GM03348 (cell line): ENCODE data around the gene OR5AN1.
"Not testable (repeated sequence)": the region's sequence is repeated elsewhere in the genome, so short reads cannot be mapped to it uniquely, and the experiment has no call there.

Experiments
- DNase-seq: peaks from one replicate; pipeline ENCODE4 v3.0.0; 2012; ENCODE audit warnings: low spot score

The OR5AN1 gene

GRCh38 chr11:59358595-59358994 is at the start of gene OR5AN1:
OR5AN1 (plus strand) TSS chr11:59358895; CDS start chr11:59364459, 5,564 bp downstream.
- no peak for DNase-seq

GRCh38 chr11:59335001-59335400 is 23.7 kb upstream of the OR5AN1 start:
- no peak for DNase-seq

- DNase-seq = no peak
These were observed 22.5 kb upstream of the OR5AN1 start for GRCh38 chr11:59336176-59336575.

GRCh38 chr11:59336931-59337330 is 21.8 kb upstream of the OR5AN1 start:
- DNase-seq = no peak

GRCh38 chr11:59349657-59350056 is 9.0 kb upstream of the OR5AN1 start:
- not testable (repeated sequence) for DNase-seq

GRCh38 chr11:59355226-59355625 is 3.5 kb upstream of the OR5AN1 start:
- DNase-seq = no peak

GRCh38 chr11:59356561-59356960 is 2.1 kb upstream of the OR5AN1 start:
- DNase-seq = no peak

GRCh38 chr11:59358020-59358419 is 675 bp upstream of the OR5AN1 start:
- DNase-seq = no peak

- DNase-seq = no peak
These were observed 6.7 kb downstream of the OR5AN1 start for GRCh38 chr11:59365232-59366018.

- DNase-seq = no peak
These were observed 9.7 kb downstream of the OR5AN1 start for GRCh38 chr11:59368238-59369022.

- not testable (repeated sequence) for DNase-seq
These were observed 13.6 kb downstream of the OR5AN1 start for GRCh38 chr11:59372324-59372723.

GRCh38 chr11:59380263-59381059 is 21.8 kb downstream of the OR5AN1 start:
- DNase-seq = no peak

- no peak for DNase-seq
These were observed 35.5 kb downstream of the OR5AN1 start for GRCh38 chr11:59394186-59394585.

GRCh38 chr11:59400461-59401261 is 42.0 kb downstream of the OR5AN1 start:
- no peak for DNase-seq

- no peak for DNase-seq
These were observed 42.5 kb downstream of the OR5AN1 start for GRCh38 chr11:59401262-59401552.

GRCh38 chr11:59403546-59403945 is 44.9 kb downstream of the OR5AN1 start:
- DNase-seq = no peak

- DNase-seq = no peak
These were observed 55.0 kb downstream of the OR5AN1 start for GRCh38 chr11:59413646-59414045.

- no peak for DNase-seq
These were observed 56.4 kb downstream of the OR5AN1 start for GRCh38 chr11:59415111-59415510.

- no peak for DNase-seq
These were observed 57.9 kb downstream of the OR5AN1 start for GRCh38 chr11:59416613-59417012.

- no peak for DNase-seq
These were observed 58.3 kb downstream of the OR5AN1 start for GRCh38 chr11:59417023-59417422.

GRCh38 chr11:59418156-59418555 is 59.5 kb downstream of the OR5AN1 start:
- DNase-seq = no peak
